GM13976 (cell line): Measurements from ENCODE around the gene PTGFR.

Experiments used
- DNase-seq: peaks from one replicate; pipeline ENCODE4 v3.0.0; 2012; ENCODE audit warnings: low spot score
- in situ Hi-C: fragments of 300-500 bp; cut with MboI; formaldehyde crosslinking; loops from one replicate; pipeline ENCODE4 v1.12.0; 2022; ENCODE audit warnings: low sequenced_read_pairs, mixed read lengths, inconsistent platforms; ENCODE audit not compliant: unreplicated experiment
- TF ChIP-seq, protein P1 (sequence below): IDR thresholded peaks from 2 replicates; pipeline ENCODE4 v1.5.1; 2012; ENCODE audit warnings: borderline replicate concordance, mild to moderate bottlenecking; ENCODE audit not compliant: insufficient read depth; ENCODE audit errors: extremely low read depth, missing control alignments, control extremely low read depth

PTGFR gene

DNA sequence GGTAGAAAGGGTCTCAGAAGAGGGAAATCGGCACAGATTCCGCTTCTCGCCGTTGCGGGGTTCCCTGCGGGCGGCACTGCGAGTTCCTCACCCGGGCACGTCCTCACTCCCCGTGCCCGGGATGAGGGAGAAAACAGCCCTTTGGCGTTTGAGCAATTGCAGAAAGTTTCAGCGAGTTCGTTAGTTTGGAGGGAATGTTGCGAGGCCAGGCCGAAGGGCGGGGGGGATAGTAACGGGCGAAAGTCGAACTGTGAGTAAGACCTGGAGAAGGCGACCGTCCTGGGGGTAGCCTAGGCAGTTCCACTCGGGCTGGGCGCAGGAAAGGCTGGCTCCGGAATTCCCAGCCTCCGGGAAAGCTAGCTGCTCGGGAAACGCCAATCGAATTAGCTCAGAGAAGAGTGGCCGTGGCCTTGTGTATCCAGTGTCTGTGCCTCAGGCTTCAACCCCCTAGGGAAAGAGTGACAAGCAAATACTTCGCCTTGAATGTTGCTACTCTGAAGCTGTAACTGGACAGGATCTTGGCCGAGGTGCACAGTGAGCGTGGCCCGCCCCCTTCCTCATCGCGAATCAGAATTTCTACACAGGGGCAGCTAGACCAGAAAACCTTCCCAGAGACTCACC is 787 bp downstream of the PTGFR start:
- no peak for DNase-seq
- TF ChIP-seq, protein P1, sequence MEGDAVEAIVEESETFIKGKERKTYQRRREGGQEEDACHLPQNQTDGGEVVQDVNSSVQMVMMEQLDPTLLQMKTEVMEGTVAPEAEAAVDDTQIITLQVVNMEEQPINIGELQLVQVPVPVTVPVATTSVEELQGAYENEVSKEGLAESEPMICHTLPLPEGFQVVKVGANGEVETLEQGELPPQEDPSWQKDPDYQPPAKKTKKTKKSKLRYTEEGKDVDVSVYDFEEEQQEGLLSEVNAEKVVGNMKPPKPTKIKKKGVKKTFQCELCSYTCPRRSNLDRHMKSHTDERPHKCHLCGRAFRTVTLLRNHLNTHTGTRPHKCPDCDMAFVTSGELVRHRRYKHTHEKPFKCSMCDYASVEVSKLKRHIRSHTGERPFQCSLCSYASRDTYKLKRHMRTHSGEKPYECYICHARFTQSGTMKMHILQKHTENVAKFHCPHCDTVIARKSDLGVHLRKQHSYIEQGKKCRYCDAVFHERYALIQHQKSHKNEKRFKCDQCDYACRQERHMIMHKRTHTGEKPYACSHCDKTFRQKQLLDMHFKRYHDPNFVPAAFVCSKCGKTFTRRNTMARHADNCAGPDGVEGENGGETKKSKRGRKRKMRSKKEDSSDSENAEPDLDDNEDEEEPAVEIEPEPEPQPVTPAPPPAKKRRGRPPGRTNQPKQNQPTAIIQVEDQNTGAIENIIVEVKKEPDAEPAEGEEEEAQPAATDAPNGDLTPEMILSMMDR = no peak
- in situ Hi-C loops = no loop called here

DNA sequence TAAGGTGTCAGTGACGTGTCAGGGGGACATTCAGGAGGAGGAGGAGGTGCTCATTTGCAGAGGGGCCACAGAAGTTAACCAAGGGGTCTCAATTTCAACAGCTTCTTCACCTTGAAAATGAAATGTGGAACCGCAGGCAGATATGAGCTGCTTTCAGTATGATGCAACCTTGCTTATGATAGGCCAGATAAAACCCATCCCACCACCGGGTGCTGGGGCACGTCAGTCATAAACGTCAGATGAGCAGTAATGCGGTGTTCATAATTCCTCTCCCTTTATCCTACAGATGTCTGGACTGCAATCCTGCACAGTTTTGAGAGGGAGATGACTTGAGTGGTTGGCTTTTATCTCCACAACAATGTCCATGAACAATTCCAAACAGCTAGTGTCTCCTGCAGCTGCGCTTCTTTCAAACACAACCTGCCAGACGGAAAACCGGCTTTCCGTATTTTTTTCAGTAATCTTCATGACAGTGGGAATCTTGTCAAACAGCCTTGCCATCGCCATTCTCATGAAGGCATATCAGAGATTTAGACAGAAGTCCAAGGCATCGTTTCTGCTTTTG is 1.7 kb downstream of the PTGFR start:
- DNase-seq = no peak
- TF ChIP-seq, protein P1 = no peak
- in situ Hi-C loops = no loop called here

DNA sequence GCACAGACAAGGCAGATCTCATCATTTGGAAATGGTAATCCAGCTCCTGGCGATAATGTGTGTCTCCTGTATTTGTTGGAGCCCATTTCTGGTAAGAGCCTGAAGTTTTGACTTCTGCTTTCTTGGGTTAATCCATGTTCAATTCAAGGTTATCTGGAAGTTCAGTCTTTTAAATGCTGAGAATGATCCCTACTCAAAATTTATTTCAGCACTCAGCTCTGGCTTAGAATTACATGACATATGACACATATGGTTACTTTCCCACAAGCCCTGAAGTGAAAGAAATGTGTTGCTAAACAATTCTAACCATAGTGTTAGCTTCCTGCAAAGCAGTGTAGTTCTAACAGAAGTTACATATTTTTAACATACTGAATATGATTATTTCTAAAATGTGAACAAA is 2.7 kb downstream of the PTGFR start:
- no peak for DNase-seq
- in situ Hi-C loops = no loop called here
- TF ChIP-seq, protein P1 = no peak

DNA sequence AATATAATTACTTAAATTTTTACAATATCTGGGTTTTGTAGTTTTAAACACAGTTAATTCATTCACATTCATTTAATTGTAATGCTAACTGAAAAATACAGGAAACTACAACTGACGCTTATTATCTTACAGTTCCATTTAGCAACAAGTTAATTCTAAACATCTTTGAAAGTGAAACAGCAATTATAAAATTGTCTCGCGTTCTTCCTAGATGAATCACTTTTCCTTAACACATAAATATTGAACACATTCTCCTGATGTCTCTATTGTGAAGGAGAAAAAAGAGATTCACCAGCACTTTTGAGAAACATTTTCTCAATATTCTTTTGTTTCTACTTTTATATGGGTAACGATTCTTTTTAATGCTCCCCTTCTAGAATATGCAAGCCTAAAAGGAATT is 6.4 kb downstream of the PTGFR start:
- DNase-seq = no peak
- in situ Hi-C loops = no loop called here
- TF ChIP-seq, protein P1 = no peak

DNA sequence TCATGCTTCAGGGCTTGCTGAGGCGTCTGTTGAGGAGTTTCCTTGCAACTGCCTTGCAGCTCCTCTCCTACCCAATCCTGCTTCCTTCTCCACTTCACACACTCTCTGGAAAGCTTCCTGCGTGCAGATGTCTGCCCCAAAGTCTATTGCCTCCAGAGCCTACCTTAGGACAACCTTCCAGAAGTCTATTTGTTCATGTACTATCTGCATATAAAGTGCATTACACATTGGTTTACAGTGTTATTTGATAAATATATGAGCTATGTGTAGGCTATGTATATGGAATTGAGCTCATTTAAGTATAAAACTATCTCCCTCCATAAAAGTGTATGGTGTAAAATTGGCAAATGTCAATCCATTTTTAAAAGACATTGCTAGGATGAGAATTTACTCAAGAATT is 9.8 kb downstream of the PTGFR start:
- in situ Hi-C loops = no loop called here
- DNase-seq = no peak
- TF ChIP-seq, protein P1 = no peak

DNA sequence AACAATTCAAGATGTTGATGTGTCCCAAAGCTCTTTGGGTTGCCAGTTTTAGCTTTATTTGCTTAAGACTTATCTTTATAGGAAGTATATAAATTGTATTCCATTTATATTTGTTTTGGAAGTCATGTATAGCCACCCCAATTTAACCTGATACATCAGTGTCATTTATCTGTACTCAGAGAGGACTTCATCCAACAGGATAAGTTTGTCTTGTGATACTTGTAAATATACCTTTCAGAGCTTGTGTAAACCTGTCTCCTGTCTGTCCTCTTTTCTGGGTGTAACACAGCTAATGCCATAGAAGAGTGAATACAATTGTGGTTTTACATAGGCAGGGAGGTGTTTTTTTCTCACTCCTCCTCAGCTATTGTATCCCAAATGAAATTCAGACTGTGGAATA is 10.4 kb downstream of the PTGFR start:
- DNase-seq = no peak
- TF ChIP-seq, protein P1 = no peak
- in situ Hi-C loops = no loop called here
